OCI-LY7 (cell line): ENCODE measurements around the gene MACROD2. TPM values are rescaled to one million over a fixed set of nuclear protein-coding genes. Genes with fewer than 3 reads are reported as not detected.

Source experiments
- BruUV-seq: library from RNA; stranded (reverse); fragments of 400-500 nt; replicated peaks from 2 replicates; lab custom pipeline; 2021; lab: Mats Ljungman, UMichigan
- CTCF ChIA-PET: fragments of 300-600 bp; sonication (Branson Sonifier 250); formaldehyde crosslinking; loops from one replicate; lab custom pipeline; 2022; ENCODE audit warnings: antibody characterized with exemption; ENCODE audit not compliant: unreplicated experiment; lab: Charles Lee
- POLR2A ChIA-PET: fragments of 300-600 bp; sonication (Branson Sonifier 250); formaldehyde crosslinking; loops from one replicate; lab custom pipeline; 2022; ENCODE audit warnings: antibody characterized with exemption; lab: Charles Lee
- DNase-seq: peaks from one replicate; pipeline ENCODE4 v3.0.0-alpha.2; 2015; ENCODE audit warnings: low spot score
- H2AFZ ChIP-seq: fragments of 200-600 bp; sonication (generic), shearing (Covaris generic); 2 replicates; pipeline ENCODE4 v1.6.1; 2014; ENCODE audit warnings: mild to moderate bottlenecking, antibody characterized with exemption, low read length, moderate library complexity
- H3K27ac ChIP-seq: fragments of 200-600 bp; sonication (generic); 2 replicates; pipeline ENCODE4 v1.5.1; 2014; ENCODE audit warnings: mixed run types, low read depth, mild to moderate bottlenecking, moderate library complexity, low read length, inconsistent platforms; ENCODE audit not compliant: poor library complexity, severe bottlenecking
- H3K36me3 ChIP-seq: fragments of 200-600 bp; sonication (generic); 2 replicates; pipeline ENCODE4 v1.6.1; 2014; ENCODE audit warnings: mild to moderate bottlenecking, antibody characterized with exemption, low read length, moderate library complexity, mixed read lengths; ENCODE audit not compliant: insufficient read depth
- H3K4me1 ChIP-seq: fragments of 200-600 bp; sonication (generic); 2 replicates; pipeline ENCODE4 v1.5.1; 2014; ENCODE audit warnings: mild to moderate bottlenecking, low read length; ENCODE audit not compliant: insufficient read depth, poor library complexity, severe bottlenecking
- H3K4me2 ChIP-seq: fragments of 200-600 bp; sonication (generic); 2 replicates; pipeline ENCODE4 v1.6.1; 2014; ENCODE audit warnings: mild to moderate bottlenecking, low read length
- H3K4me3 ChIP-seq: fragments of 200-600 bp; sonication (generic); 2 replicates; pipeline ENCODE4 v1.5.1; 2014; ENCODE audit warnings: mild to moderate bottlenecking, low read depth, low read length; ENCODE audit not compliant: poor library complexity, severe bottlenecking
- H3K79me2 ChIP-seq: fragments of 200-600 bp; sonication (generic); 2 replicates; pipeline ENCODE4 v1.6.1; 2016; ENCODE audit warnings: low read depth, mild to moderate bottlenecking, low read length, moderate library complexity, mixed read lengths; ENCODE audit not compliant: insufficient read depth
- H3K9me2 ChIP-seq: fragments of 200-600 bp; sonication (generic); 2 replicates; pipeline ENCODE4 v1.6.1; 2016; ENCODE audit warnings: mild to moderate bottlenecking, low read length, mixed read lengths; ENCODE audit not compliant: insufficient read depth
- H3K9me3 ChIP-seq: fragments of 200-600 bp; sonication (generic); 2 replicates; pipeline ENCODE4 v1.6.1; 2014; ENCODE audit warnings: mild to moderate bottlenecking, mixed run types, low read length, mixed read lengths
- H4K20me1 ChIP-seq: fragments of 200-600 bp; sonication (generic); 2 replicates; pipeline ENCODE4 v1.6.1; 2014; ENCODE audit warnings: mild to moderate bottlenecking, antibody characterized with exemption, low read length, moderate library complexity, mixed read lengths; ENCODE audit not compliant: insufficient read depth
- EZH2phosphoT487 ChIP-seq: fragments of 200-600 bp; sonication (generic); IDR thresholded peaks from 2 replicates; pipeline ENCODE4 v1.6.1; 2018; ENCODE audit warnings: low read depth, borderline replicate concordance, mild to moderate bottlenecking, mixed run types, antibody characterized with exemption, low read length, moderate library complexity, mixed read lengths
- intact Hi-C: fragments of 100-400 bp; cut with micrococcal nuclease; formaldehyde crosslinking; loops from one replicate; pipeline ENCODE4 v1.10.0; 2022; ENCODE audit not compliant: unreplicated experiment
- total RNA-seq, 2 experiments: library from RNA; depleted of rRNA in 1 of 2; stranded (reverse); fragments of >200 nt in 1 of 2; shearing (Covaris generic) in 1 of 2; gene quantifications; 2 replicates each; pipeline ENCODE4 v1.2.3, GENCODE V29; 2014 to 2022
- TF ChIP-seq, protein P1 (sequence below): fragments of 200-600 bp; sonication (generic); conservative IDR thresholded peaks from 2 replicates; pipeline ENCODE4 v1.5.1; 2014; ENCODE audit warnings: mild to moderate bottlenecking, antibody characterized with exemption, low read length, moderate library complexity, mixed read lengths

Gene MACROD2
- total RNA-seq, 2 experiments from 2014 or later = 0.09 to 4.5 TPM

DNA sequence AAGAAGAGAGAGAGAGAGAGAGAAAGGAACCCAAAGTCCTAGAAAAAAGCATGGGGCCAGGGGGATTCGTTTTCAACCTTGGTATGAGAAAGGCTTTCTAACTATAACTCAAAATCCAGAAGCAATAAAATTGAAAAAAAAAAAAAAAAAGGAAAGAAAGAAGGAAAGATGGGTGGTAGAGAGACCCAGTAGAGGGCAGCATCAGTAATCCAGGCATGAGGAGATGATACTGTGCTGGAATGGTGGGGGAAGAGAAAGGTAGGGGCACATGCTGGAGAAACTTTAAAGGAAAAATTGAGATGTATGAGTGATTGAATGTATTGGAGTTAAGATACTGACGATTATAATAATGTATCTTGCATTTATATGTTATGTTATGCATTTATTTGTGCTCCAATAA lies 1382.8 kb downstream of the MACROD2 start:
- TF ChIP-seq, protein P1, sequence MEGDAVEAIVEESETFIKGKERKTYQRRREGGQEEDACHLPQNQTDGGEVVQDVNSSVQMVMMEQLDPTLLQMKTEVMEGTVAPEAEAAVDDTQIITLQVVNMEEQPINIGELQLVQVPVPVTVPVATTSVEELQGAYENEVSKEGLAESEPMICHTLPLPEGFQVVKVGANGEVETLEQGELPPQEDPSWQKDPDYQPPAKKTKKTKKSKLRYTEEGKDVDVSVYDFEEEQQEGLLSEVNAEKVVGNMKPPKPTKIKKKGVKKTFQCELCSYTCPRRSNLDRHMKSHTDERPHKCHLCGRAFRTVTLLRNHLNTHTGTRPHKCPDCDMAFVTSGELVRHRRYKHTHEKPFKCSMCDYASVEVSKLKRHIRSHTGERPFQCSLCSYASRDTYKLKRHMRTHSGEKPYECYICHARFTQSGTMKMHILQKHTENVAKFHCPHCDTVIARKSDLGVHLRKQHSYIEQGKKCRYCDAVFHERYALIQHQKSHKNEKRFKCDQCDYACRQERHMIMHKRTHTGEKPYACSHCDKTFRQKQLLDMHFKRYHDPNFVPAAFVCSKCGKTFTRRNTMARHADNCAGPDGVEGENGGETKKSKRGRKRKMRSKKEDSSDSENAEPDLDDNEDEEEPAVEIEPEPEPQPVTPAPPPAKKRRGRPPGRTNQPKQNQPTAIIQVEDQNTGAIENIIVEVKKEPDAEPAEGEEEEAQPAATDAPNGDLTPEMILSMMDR = 0 out of 2 replicates have a peak, but pooled peaks have one; percentile 30
- TF ChIP-seq EZH2phosphoT487 = no peak
- ChIA-PET POLR2A (interaction anchor here (0.7 kb wide), 1 partner anchor 73 kb away, joined by 7 read pairs; no protein-coding TSS in a partner anchor), CTCF (no interaction called here)
- no TSS peak for BruUV-seq
- Histone ChIP-seq H3K9me2 (no peaks in the 10 kb centered on the region), H3K4me3 (no peak overlapping the region), H3K79me2 (no peaks in the 10 kb centered on the region), H3K36me3 (no peaks in the 10 kb centered on the region), H3K9me3 (no peaks in the 10 kb centered on the region), H3K27ac (no peak overlapping the region), H3K4me2 (no peak overlapping the region), H4K20me1 (no peaks in the 10 kb centered on the region), H2AFZ (no peak overlapping the region), H3K4me1 (no peaks in the 10 kb centered on the region)
- intact Hi-C loops = no loop called here
- no peak for DNase-seq

DNA sequence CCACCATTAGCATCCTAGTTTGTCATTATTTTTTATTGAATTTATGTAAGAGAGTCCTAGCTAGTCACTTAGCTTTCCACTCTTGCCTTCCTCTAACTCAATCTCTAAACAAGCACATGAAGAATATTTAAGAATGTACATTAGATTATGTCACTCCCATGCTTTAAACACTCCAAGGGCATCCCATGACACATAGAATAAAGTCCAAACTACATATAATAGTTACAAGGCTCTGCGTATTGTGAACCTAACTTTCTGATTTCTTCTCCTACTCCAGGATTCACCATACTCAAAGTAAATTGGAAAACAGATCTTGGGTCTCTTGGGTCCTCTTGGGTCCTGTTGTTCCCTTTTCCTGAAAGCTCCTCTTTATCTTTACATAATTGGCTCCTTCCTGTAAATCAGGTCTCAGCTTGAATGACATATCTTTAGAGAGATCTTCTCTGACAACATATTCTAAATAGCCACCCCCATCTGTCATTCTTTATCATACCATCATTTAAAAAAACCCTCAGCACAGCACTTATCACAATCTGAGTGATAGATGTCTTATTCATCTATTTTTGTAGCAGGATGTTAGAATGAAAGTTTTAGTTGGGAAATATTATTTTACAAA lies 1384.5 kb downstream of the MACROD2 start:
- CTCF ChIA-PET = no interaction called here
- H3K27ac ChIP-seq = no peak overlapping the region
- H2AFZ ChIP-seq = no peak overlapping the region
- no peak overlapping the region for H3K4me3 ChIP-seq
- no peak for DNase-seq
- intact Hi-C loops = no loop called here
- no peak overlapping the region for H3K4me2 ChIP-seq
- H4K20me1 ChIP-seq = no peaks in the 10 kb centered on the region
- POLR2A ChIA-PET = interaction anchor here (1.4 kb wide), 1 partner anchor 11 kb away, joined by 4 read pairs; no protein-coding TSS in a partner anchor
- no peak for TF ChIP-seq EZH2phosphoT487
- TF ChIP-seq, protein P1 = no peak
- H3K9me2 ChIP-seq = no peaks in the 10 kb centered on the region
- no peaks in the 10 kb centered on the region for H3K9me3 ChIP-seq
- no TSS peak for BruUV-seq
- H3K79me2 ChIP-seq = no peaks in the 10 kb centered on the region
- no peaks in the 10 kb centered on the region for H3K4me1 ChIP-seq
- H3K36me3 ChIP-seq = no peaks in the 10 kb centered on the region

DNA sequence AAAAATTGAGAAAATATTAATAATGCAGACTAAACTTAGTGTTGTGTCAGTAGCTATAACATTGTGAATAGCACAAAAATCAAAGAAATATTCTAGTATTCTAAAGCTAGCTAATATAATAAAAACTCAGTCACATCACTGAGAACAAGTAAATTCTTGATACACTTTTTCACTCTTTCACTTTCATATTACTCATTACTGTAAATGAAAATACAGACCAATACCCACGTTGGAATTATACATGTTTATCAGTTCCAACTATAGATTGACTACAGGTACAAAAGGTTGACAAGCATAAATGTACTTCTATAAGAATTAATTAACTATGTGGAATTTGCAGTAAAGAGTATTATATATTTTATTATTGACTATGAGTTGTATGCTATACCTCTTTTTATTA lies 1385.5 kb downstream of the MACROD2 start:
- H4K20me1 ChIP-seq = no peaks in the 10 kb centered on the region
- no peak overlapping the region for H3K4me3 ChIP-seq
- intact Hi-C loops = no loop called here
- H3K4me2 ChIP-seq = no peak overlapping the region
- H2AFZ ChIP-seq = no peak overlapping the region
- no peaks in the 10 kb centered on the region for H3K9me2 ChIP-seq
- H3K9me3 ChIP-seq = no peaks in the 10 kb centered on the region
- ChIA-PET CTCF (no interaction called here), POLR2A (interaction anchor here (1.4 kb wide), 1 partner anchor 10 kb away, joined by 4 read pairs; no protein-coding TSS in a partner anchor)
- no peaks in the 10 kb centered on the region for H3K79me2 ChIP-seq
- DNase-seq = no peak
- no peaks in the 10 kb centered on the region for H3K4me1 ChIP-seq
- no peak for TF ChIP-seq EZH2phosphoT487
- TF ChIP-seq, protein P1 = no peak
- H3K27ac ChIP-seq = no peak overlapping the region
- no TSS peak for BruUV-seq
- no peaks in the 10 kb centered on the region for H3K36me3 ChIP-seq
